AG09319 (cell line): ENCODE results near the gene KCNQ4.

Source experiments
- DNase-seq: peaks from one replicate; pipeline ENCODE4 v3.0.0-alpha.2; 2010; ENCODE audit warnings: low read depth; ENCODE audit errors: extremely low read depth
- CTCF ChIP-seq: IDR thresholded peaks from 2 replicates; pipeline ENCODE4 v1.5.1; 2011; ENCODE audit warnings: low read depth, mild to moderate bottlenecking, inconsistent platforms, low read length, moderate library complexity

The KCNQ4 gene

GRCh38 chr1:40740997-40741736 is 42.4 kb upstream of the KCNQ4 start:
- no peak for DNase-seq
- TF ChIP-seq CTCF: no peak

GRCh38 chr1:40742363-40743061 is 41.1 kb upstream of the KCNQ4 start:
- no peak for TF ChIP-seq CTCF
- DNase-seq: no peak

- DNase-seq: no peak
- TF ChIP-seq CTCF: no peak
Observed at GRCh38 chr1:40743452-40743851, 40.1 kb upstream of the KCNQ4 start.

- TF ChIP-seq CTCF: no peak
Observed at GRCh38 chr1:40743860-40744259, 39.7 kb upstream of the KCNQ4 start.

GRCh38 chr1:40745176-40745575 is 38.4 kb upstream of the KCNQ4 start:
- no peak for TF ChIP-seq CTCF
- DNase-seq: no peak

More at GRCh38 chr1:40743860-40744259, 39.7 kb upstream of the KCNQ4 start:
- no peak for DNase-seq

GRCh38 chr1:40746344-40747090 is 37.1 kb upstream of the KCNQ4 start:
- no peak for DNase-seq
- no peak for TF ChIP-seq CTCF
